PC-3 (cell line): Measurements from ENCODE around the gene CARF. TPM values are rescaled to one million over a fixed set of nuclear protein-coding genes. Genes with fewer than 3 reads are reported as not detected.

Source experiments
- ATAC-seq: fragments of 200-7000 bp; cut with Tn5 transposase; 2 replicates; pipeline ENCODE4 v1.9.1; 2020; ENCODE audit warnings: mild to moderate bottlenecking, moderate library complexity
- BruUV-seq: library from RNA; stranded (reverse); fragments of 400-500 nt; replicated peaks from 2 replicates; lab custom pipeline; 2021; lab: Mats Ljungman, UMichigan
- CTCF ChIA-PET: fragments of 300-600 bp; sonication (Branson Sonifier 250); formaldehyde crosslinking; loops from one replicate; lab custom pipeline; 2022; ENCODE audit warnings: antibody characterized with exemption; lab: Charles Lee
- POLR2A ChIA-PET: fragments of 300-600 bp; sonication (Branson Sonifier 250); formaldehyde crosslinking; loops from one replicate; lab custom pipeline; 2022; ENCODE audit warnings: antibody characterized with exemption; ENCODE audit not compliant: unreplicated experiment; lab: Charles Lee
- DNase-seq: peaks from one replicate; pipeline ENCODE4 v3.0.0-alpha.2; 2015
- H2AFZ ChIP-seq: fragments of 300-600 bp; sonication (generic); 2 replicates; pipeline ENCODE4 v1.6.0; 2016; ENCODE audit warnings: antibody characterized with exemption, low read length
- H3F3A ChIP-seq: fragments of 300-600 bp; sonication (generic); one replicate; pipeline ENCODE4 v1.6.0; 2017; ENCODE audit warnings: antibody characterized with exemption, low read length, control low read depth, mild to moderate bottlenecking; ENCODE audit not compliant: unreplicated experiment
- H3K27ac ChIP-seq: fragments of 300-600 bp; sonication (generic); 2 replicates; pipeline ENCODE4 v1.5.1; 2016; ENCODE audit warnings: mild to moderate bottlenecking, low read length
- H3K27me3 ChIP-seq: fragments of 300-600 bp; sonication (generic); 2 replicates; pipeline ENCODE4 v1.6.1; 2016; ENCODE audit warnings: low read length, mixed read lengths
- H3K36me3 ChIP-seq: fragments of 300-600 bp; sonication (generic); 2 replicates; pipeline ENCODE4 v1.6.1; 2016; ENCODE audit warnings: low read depth, mixed run types, low read length, mixed read lengths
- H3K4me1 ChIP-seq: fragments of 300-600 bp; sonication (generic); 2 replicates; pipeline ENCODE4 v1.5.1; 2016; ENCODE audit warnings: low read length; ENCODE audit not compliant: insufficient read depth
- H3K4me2 ChIP-seq: fragments of 300-600 bp; sonication (generic); 2 replicates; pipeline ENCODE4 v1.6.0; 2016; ENCODE audit warnings: low read length
- H3K4me3 ChIP-seq: fragments of 300-600 bp; sonication (generic); 2 replicates; pipeline ENCODE4 v1.5.1; 2016; ENCODE audit warnings: mild to moderate bottlenecking, low read length, mixed read lengths
- H3K79me2 ChIP-seq: fragments of 300-600 bp; sonication (generic); 2 replicates; pipeline ENCODE4 v1.6.1; 2017; ENCODE audit warnings: low read length, mixed read lengths
- H3K9ac ChIP-seq: fragments of 300-600 bp; sonication (generic); 2 replicates; pipeline ENCODE4 v1.6.0; 2016; ENCODE audit warnings: mild to moderate bottlenecking, low read length
- H3K9me2 ChIP-seq: fragments of 300-600 bp; sonication (generic); replicated peaks from 2 replicates; pipeline ENCODE4 v1.6.1; 2016; ENCODE audit warnings: mixed run types, low read length, mixed read lengths
- H3K9me3 ChIP-seq: fragments of 300-600 bp; sonication (generic); 2 replicates; pipeline ENCODE4 v1.6.1; 2016; ENCODE audit warnings: low read length, mixed read lengths
- H4K20me1 ChIP-seq: fragments of 300-600 bp; sonication (generic); 2 replicates; pipeline ENCODE4 v1.6.1; 2016; ENCODE audit warnings: low read length, mixed read lengths
- CTCF ChIP-seq: fragments of 300-600 bp; sonication (generic); conservative IDR thresholded peaks from 2 replicates; pipeline ENCODE4 v1.5.1; 2017; ENCODE audit warnings: antibody characterized with exemption, low read depth, mild to moderate bottlenecking, low read length
- EZH2 ChIP-seq: fragments of 300-600 bp; sonication (generic); IDR thresholded peaks from one replicate; pipeline ENCODE4 v1.6.1; 2017; ENCODE audit warnings: antibody characterized with exemption, mild to moderate bottlenecking, low read length; ENCODE audit not compliant: unreplicated experiment
- EZH2phosphoT487 ChIP-seq: fragments of 300-600 bp; sonication (generic); IDR thresholded peaks from 2 replicates; pipeline ENCODE4 v1.6.1; 2018; ENCODE audit warnings: mild to moderate bottlenecking, antibody characterized with exemption, low read length, borderline replicate concordance
- intact Hi-C: fragments of 100-400 bp; cut with micrococcal nuclease; formaldehyde crosslinking; loops from 2 replicates; pipeline ENCODE4 v1.9.0; 2023
- total RNA-seq: library from RNA; depleted of rRNA; stranded (reverse); fragments of >200 nt; gene quantifications from 2 replicates; pipeline ENCODE4 v1.2.3, GENCODE V29; 2014

CARF gene
- total RNA-seq, 1 experiment from 2014 or later: 4.4 TPM

DNA sequence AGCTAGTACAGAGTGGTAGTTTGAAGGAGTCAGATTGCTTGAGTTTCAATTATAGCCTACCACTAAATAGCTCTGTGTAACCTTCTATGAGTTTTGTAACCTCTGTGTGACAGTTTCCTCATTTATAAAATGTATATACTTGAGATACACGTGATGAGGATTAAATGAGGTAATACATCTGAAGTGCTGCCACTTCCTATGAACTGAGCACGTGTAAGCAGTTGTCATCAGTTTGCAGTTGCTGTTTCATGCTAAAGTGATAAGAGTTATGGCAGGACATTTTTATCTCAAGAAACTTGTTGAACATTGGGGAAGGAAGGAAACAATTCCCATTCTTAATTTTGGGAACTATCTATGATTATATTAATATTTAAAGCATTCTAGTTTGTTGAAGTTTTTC lies 38.5 kb downstream of the CARF start:
- H2AFZ ChIP-seq: no peak overlapping the region
- ChIA-PET CTCF (no interaction called here), POLR2A (no interaction called here)
- no TSS peak for BruUV-seq
- no peak for DNase-seq
- no peak overlapping the region for H3K9ac ChIP-seq
- no peaks in the 10 kb centered on the region for H4K20me1 ChIP-seq
- no peak for TF ChIP-seq CTCF
- TF ChIP-seq EZH2: no peak
- H3K27me3 ChIP-seq: no peaks in the 10 kb centered on the region
- no peak for ATAC-seq
- H3K4me1 ChIP-seq: no peaks in the 10 kb centered on the region
- no peaks in the 10 kb centered on the region for H3K9me3 ChIP-seq
- H3K9me2 ChIP-seq: no peaks in the 10 kb centered on the region
- no peaks in the 10 kb centered on the region for H3K36me3 ChIP-seq
- intact Hi-C loops: no loop called here
- no peak overlapping the region for H3K27ac ChIP-seq
- H3F3A ChIP-seq: no peaks in the 10 kb centered on the region
- H3K79me2 ChIP-seq: no peaks in the 10 kb centered on the region
- H3K4me2 ChIP-seq: no peak overlapping the region
- H3K4me3 ChIP-seq: no peak overlapping the region

- no peaks in the 10 kb centered on the region for H3K27me3 ChIP-seq
- no peaks in the 10 kb centered on the region for H3K9me3 ChIP-seq
- no peaks in the 10 kb centered on the region for H3K9me2 ChIP-seq
- no peaks in the 10 kb centered on the region for H3F3A ChIP-seq
- no peak overlapping the region for H3K4me3 ChIP-seq
- ChIA-PET POLR2A (no interaction called here), CTCF (no interaction called here)
- H3K9ac ChIP-seq: no peak overlapping the region
- H3K36me3 ChIP-seq: no peaks in the 10 kb centered on the region
- H4K20me1 ChIP-seq: no peaks in the 10 kb centered on the region
- H3K27ac ChIP-seq: no peak overlapping the region
- H3K4me1 ChIP-seq: peaks cover 7% of the 10 kb centered on the region; the same call in 1 of the 2 replicates
- DNase-seq: no peak
- intact Hi-C loops: no loop called here
- no peak overlapping the region for H3K4me2 ChIP-seq
- no peak for TF ChIP-seq EZH2
- no peak for TF ChIP-seq EZH2phosphoT487
- no peak for TF ChIP-seq CTCF
- no TSS peak for BruUV-seq
- H2AFZ ChIP-seq: no peak overlapping the region
- no peak for ATAC-seq
- no peaks in the 10 kb centered on the region for H3K79me2 ChIP-seq
Measured at GRCh38 chr2:202960524-202960923, 48.4 kb downstream of the CARF start.

DNA sequence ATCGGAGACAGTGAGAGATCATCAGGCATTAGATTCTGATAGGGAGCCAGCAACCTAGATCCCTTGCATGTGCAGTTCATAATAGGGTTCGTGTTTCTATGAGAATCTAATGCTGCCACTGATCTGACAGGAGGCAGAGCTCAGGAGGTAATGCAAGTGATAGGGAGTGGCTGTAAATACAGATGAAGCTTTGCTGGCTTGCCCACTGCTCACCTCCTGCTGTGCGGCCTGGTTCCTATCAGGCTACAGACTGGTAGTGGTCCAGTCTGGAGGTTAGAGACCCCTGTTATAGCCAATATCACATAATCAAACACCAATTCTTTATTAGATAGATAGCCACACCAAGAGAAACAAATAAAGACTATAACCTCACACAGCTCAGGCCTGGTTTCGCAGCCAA lies 51.6 kb downstream of the CARF start:
- H3K9ac ChIP-seq: no peak overlapping the region
- DNase-seq (no peak), ATAC-seq (no peak)
- no peaks in the 10 kb centered on the region for H4K20me1 ChIP-seq
- CTCF ChIA-PET: no interaction called here
- POLR2A ChIA-PET: no interaction called here
- intact Hi-C loops: no loop called here
- no peaks in the 10 kb centered on the region for H3F3A ChIP-seq
- TF ChIP-seq EZH2phosphoT487: no peak
- TF ChIP-seq EZH2: no peak
- no peak for TF ChIP-seq CTCF
- no peaks in the 10 kb centered on the region for H3K79me2 ChIP-seq
- no peaks in the 10 kb centered on the region for H3K9me2 ChIP-seq
- H3K4me3 ChIP-seq: no peak overlapping the region
- H3K4me1 ChIP-seq: peaks cover 12% of the 10 kb centered on the region; the same call in 1 of the 2 replicates
- no peak overlapping the region for H3K4me2 ChIP-seq
- H3K27me3 ChIP-seq: no peaks in the 10 kb centered on the region
- no TSS peak for BruUV-seq
- no peaks in the 10 kb centered on the region for H3K36me3 ChIP-seq
- no peak overlapping the region for H3K27ac ChIP-seq
- no peaks in the 10 kb centered on the region for H3K9me3 ChIP-seq
- no peak overlapping the region for H2AFZ ChIP-seq
